ENCODE results near the gene YARS1.

Gene YARS1

DNA sequence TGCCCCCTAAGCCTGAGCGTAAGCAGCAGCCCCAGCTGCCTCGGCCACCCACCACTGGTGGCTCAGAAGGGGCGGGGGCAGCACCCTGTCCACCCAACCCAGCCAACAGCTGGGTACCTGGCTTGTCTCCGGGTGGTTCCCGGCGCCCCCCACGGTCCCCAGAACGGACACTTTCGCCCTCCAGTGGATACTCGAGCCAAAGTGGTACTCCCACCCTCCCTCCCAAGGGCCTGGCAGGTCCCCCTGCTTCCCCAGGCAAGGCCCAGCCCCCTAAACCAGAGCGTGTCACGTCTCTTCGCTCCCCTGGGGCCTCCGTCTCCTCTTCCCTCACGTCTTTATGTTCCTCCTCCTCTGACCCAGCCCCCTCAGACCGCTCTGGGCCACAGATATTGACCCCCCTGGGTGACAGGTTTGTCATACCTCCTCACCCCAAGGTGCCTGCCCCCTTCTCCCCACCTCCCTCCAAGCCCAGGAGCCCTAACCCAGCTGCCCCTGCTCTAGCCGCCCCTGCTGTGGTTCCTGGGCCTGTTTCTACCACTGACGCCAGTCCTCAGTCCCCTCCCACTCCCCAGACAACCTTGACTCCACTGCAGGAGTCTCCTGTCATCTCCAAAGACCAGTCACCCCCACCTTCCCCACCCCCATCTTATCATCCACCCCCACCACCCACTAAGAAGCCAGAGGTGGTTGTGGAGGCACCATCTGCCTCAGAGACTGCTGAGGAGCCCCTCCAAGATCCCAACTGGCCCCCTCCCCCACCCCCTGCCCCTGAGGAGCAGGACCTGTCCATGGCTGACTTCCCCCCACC is 46.2 kb downstream of the YARS1 start (continued):
- TF ChIP-seq ZNF8 (CRISPR knock-in tag; IDR thresholded peaks at IDR 0.05) (no peak), ZFP3 (CRISPR knock-in tag; IDR thresholded peaks at IDR 0.05) (no peak)

DNA sequence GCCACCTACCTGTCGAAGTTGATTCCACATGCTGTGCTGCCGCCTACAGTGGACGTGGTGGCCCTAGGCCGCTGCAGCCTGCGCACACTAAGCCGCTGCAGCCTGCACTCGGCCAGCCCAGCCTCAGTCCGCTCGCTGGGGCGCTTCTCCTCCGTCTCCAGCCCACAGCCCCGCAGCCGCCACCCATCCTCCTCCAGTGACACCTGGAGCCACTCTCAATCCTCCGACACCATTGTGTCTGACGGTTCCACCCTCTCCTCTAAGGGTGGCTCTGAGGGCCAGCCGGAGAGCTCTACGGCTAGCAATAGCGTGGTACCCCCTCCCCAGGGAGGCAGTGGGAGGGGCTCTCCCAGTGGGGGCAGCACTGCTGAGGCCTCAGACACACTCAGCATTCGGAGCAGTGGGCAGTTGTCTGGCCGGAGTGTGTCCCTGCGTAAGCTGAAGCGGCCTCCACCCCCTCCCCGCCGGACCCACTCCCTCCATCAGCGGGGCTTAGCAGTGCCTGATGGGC is 46.9 kb downstream of the YARS1 start:
- TF ChIP-seq, protein P1, sequence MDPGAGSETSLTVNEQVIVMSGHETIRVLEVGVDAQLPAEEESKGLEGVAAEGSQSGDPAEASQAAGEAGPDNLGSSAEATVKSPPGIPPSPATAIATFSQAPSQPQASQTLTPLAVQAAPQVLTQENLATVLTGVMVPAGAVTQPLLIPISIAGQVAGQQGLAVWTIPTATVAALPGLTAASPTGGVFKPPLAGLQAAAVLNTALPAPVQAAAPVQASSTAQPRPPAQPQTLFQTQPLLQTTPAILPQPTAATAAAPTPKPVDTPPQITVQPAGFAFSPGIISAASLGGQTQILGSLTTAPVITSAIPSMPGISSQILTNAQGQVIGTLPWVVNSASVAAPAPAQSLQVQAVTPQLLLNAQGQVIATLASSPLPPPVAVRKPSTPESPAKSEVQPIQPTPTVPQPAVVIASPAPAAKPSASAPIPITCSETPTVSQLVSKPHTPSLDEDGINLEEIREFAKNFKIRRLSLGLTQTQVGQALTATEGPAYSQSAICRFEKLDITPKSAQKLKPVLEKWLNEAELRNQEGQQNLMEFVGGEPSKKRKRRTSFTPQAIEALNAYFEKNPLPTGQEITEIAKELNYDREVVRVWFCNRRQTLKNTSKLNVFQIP (CRISPR knock-in tag; IDR thresholded peaks at IDR 0.05; ENCODE audit: borderline replicate concordance, low read depth), result no peak
- no peak for TF ChIP-seq PPARA (CRISPR knock-in tag; IDR thresholded peaks at IDR 0.05; ENCODE audit: borderline replicate concordance)
- no peak for TF ChIP-seq TOX (CRISPR knock-in tag; IDR thresholded peaks at IDR 0.05; ENCODE audit: borderline replicate concordance)
- no peak for TF ChIP-seq ISL1 (CRISPR knock-in tag; IDR thresholded peaks at IDR 0.05)
- no peak for TF ChIP-seq ARNTL (CRISPR knock-in tag; IDR thresholded peaks at IDR 0.05; ENCODE audit: borderline replicate concordance, low read depth)
- ATAC-seq, result no peak

DNA sequence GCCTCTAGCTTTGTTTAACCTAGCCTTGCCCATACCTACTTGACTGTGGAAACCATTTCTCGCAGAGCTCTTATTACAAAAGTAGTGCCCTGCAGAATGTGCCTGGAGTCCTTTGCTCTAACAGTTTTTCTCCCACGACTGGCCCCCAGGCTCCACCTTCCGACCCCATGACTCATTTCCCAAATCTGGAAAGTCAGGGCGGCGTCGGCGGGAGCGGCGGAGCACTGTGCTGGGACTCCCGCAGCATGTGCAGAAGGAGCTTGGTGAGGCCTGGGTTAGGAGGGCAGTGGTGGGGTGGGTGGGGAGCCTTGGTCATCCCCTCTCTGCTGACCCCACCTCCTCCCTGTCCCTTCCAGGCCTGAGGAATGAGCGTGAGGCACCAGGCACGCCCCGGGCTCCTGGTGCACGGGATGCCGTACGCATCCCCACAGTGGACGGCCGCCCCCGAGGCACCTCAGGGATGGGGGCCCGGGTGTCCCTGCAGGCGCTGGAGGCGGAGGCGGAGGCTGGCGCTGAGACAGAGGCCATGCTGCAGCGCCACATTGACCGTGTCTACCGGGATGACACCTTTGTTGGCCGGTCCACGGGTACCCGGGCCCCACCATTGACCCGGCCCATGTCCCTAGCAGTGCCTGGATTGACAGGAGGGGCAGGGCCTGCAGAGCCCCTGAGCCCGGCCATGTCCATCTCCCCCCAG is 47.5 kb downstream of the YARS1 start:
- no peak; the same call in 2 of the 3 replicates for ATAC-seq
- TF ChIP-seq, protein P2, sequence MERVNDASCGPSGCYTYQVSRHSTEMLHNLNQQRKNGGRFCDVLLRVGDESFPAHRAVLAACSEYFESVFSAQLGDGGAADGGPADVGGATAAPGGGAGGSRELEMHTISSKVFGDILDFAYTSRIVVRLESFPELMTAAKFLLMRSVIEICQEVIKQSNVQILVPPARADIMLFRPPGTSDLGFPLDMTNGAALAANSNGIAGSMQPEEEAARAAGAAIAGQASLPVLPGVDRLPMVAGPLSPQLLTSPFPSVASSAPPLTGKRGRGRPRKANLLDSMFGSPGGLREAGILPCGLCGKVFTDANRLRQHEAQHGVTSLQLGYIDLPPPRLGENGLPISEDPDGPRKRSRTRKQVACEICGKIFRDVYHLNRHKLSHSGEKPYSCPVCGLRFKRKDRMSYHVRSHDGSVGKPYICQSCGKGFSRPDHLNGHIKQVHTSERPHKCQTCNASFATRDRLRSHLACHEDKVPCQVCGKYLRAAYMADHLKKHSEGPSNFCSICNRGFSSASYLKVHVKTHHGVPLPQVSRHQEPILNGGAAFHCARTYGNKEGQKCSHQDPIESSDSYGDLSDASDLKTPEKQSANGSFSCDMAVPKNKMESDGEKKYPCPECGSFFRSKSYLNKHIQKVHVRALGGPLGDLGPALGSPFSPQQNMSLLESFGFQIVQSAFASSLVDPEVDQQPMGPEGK (CRISPR knock-in tag; IDR thresholded peaks at IDR 0.05; ENCODE audit: borderline replicate concordance), result no peak
- TF ChIP-seq ARNTL (CRISPR knock-in tag; IDR thresholded peaks at IDR 0.05; ENCODE audit: borderline replicate concordance, low read depth) (no peak), GLIS3 (CRISPR knock-in tag; IDR thresholded peaks at IDR 0.05) (no peak), SNAI2 (CRISPR knock-in tag; IDR thresholded peaks at IDR 0.05) (no peak), BACH2 (CRISPR knock-in tag; IDR thresholded peaks at IDR 0.05; ENCODE audit: borderline replicate concordance) (no peak), ZNF8 (CRISPR knock-in tag; IDR thresholded peaks at IDR 0.05) (no peak), OSR1 (CRISPR knock-in tag; IDR thresholded peaks at IDR 0.05) (no peak), ISL1 (CRISPR knock-in tag; IDR thresholded peaks at IDR 0.05) (no peak), TOX (CRISPR knock-in tag; IDR thresholded peaks at IDR 0.05; ENCODE audit: borderline replicate concordance) (no peak)

DNA sequence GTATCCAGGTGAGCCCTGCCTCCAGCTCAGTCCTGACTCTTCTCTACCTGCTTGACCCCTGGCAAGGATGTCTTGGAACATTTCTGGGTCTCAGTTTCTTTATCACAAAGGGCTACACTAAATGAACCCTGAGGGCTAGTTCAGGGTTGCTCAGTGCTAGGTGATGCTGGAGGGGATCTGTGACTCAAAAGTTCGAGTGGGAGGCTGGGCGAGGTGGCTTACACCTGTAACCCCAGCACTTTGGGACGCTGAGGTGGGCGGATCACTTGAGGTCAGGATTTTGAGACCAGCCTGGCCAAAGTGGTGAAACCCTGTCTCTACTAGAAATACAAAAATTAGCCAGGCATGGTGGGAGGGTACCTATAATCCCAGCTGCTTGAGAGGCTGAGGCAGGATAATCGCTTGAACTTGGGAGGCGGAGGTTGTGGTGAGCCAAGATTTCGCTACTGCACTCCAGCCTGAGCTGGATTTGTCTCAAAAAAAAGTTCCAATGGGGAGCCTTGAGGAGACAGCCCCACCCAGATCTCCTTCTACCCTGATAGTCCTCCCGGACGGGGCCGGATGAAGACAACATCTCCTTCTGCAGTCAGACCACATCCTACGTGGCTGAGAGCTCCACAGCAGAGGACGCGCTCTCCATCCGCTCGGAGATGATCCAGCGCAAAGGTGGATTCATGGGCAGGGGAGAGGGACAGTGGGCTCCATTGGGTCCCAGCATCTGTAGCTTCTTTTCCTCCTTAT is 48.9 kb downstream of the YARS1 start:
- no peak for ATAC-seq
- no peak for TF ChIP-seq ZNF70 (CRISPR knock-in tag; IDR thresholded peaks at IDR 0.05)
- no peak for TF ChIP-seq CSDC2 (CRISPR knock-in tag; IDR thresholded peaks at IDR 0.05)
- TF ChIP-seq ARNTL (CRISPR knock-in tag; IDR thresholded peaks at IDR 0.05; ENCODE audit: borderline replicate concordance, low read depth), result no peak
- TF ChIP-seq, protein P3, sequence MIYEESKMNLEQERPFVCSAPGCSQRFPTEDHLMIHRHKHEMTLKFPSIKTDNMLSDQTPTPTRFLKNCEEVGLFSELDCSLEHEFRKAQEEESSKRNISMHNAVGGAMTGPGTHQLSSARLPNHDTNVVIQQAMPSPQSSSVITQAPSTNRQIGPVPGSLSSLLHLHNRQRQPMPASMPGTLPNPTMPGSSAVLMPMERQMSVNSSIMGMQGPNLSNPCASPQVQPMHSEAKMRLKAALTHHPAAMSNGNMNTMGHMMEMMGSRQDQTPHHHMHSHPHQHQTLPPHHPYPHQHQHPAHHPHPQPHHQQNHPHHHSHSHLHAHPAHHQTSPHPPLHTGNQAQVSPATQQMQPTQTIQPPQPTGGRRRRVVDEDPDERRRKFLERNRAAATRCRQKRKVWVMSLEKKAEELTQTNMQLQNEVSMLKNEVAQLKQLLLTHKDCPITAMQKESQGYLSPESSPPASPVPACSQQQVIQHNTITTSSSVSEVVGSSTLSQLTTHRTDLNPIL (CRISPR knock-in tag; IDR thresholded peaks at IDR 0.05; ENCODE audit: low read depth), result no peak
- TF ChIP-seq TCF4 (CRISPR knock-in tag; IDR thresholded peaks at IDR 0.05; ENCODE audit: borderline replicate concordance), result no peak
- no peak for TF ChIP-seq OSR1 (CRISPR knock-in tag; IDR thresholded peaks at IDR 0.05)
- TF ChIP-seq, protein P2 (CRISPR knock-in tag; IDR thresholded peaks at IDR 0.05; ENCODE audit: borderline replicate concordance), result no peak
- no peak for TF ChIP-seq ISL1 (CRISPR knock-in tag; IDR thresholded peaks at IDR 0.05)
- TF ChIP-seq ESRRG (CRISPR knock-in tag; IDR thresholded peaks at IDR 0.05), result no peak
- no peak for TF ChIP-seq SNAI2 (CRISPR knock-in tag; IDR thresholded peaks at IDR 0.05)
- TF ChIP-seq PPARA (CRISPR knock-in tag; IDR thresholded peaks at IDR 0.05; ENCODE audit: borderline replicate concordance), result no peak
- TF ChIP-seq BACH2 (CRISPR knock-in tag; IDR thresholded peaks at IDR 0.05; ENCODE audit: borderline replicate concordance), result no peak
- TF ChIP-seq ZNF565 (CRISPR knock-in tag; conservative IDR thresholded peaks at IDR 0.05; ENCODE audit: low read depth), result no peak
- TF ChIP-seq ZFP30 (CRISPR knock-in tag; IDR thresholded peaks at IDR 0.05), result no peak
- TF ChIP-seq ZFP3 (CRISPR knock-in tag; IDR thresholded peaks at IDR 0.05), result no peak
- no peak for TF ChIP-seq TOX (CRISPR knock-in tag; IDR thresholded peaks at IDR 0.05; ENCODE audit: borderline replicate concordance)
- TF ChIP-seq RARB (CRISPR knock-in tag; IDR thresholded peaks at IDR 0.05), result no peak
- TF ChIP-seq, protein P4, sequence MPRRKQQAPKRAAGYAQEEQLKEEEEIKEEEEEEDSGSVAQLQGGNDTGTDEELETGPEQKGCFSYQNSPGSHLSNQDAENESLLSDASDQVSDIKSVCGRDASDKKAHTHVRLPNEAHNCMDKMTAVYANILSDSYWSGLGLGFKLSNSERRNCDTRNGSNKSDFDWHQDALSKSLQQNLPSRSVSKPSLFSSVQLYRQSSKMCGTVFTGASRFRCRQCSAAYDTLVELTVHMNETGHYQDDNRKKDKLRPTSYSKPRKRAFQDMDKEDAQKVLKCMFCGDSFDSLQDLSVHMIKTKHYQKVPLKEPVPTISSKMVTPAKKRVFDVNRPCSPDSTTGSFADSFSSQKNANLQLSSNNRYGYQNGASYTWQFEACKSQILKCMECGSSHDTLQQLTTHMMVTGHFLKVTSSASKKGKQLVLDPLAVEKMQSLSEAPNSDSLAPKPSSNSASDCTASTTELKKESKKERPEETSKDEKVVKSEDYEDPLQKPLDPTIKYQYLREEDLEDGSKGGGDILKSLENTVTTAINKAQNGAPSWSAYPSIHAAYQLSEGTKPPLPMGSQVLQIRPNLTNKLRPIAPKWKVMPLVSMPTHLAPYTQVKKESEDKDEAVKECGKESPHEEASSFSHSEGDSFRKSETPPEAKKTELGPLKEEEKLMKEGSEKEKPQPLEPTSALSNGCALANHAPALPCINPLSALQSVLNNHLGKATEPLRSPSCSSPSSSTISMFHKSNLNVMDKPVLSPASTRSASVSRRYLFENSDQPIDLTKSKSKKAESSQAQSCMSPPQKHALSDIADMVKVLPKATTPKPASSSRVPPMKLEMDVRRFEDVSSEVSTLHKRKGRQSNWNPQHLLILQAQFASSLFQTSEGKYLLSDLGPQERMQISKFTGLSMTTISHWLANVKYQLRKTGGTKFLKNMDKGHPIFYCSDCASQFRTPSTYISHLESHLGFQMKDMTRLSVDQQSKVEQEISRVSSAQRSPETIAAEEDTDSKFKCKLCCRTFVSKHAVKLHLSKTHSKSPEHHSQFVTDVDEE (CRISPR knock-in tag; IDR thresholded peaks at IDR 0.05), result no peak

All from SK-N-SH treated with all-trans-retinoic acid at 6 μM for 48 hours (cell line).